Omental fat pad (tissue), 4 donors: ENCODE data around the gene RADIL. TPM values are rescaled to one million over a fixed set of nuclear protein-coding genes. Genes with fewer than 3 reads are reported as not detected.

ENCODE experiments used
- ATAC-seq: fragments of 150-250 bp; one replicate; pipeline ENCODE4 v1.9.1; 2016; ENCODE audit warnings: mild to moderate bottlenecking, moderate library complexity; ENCODE audit not compliant: low FRiP score
- DNase-seq: peaks from one replicate; pipeline ENCODE4 v3.0.0-alpha.2; 2019; ENCODE audit warnings: low spot score
- total RNA-seq, 4 donors: library from RNA; depleted of rRNA; stranded (reverse); fragments of >200 nt; gene quantifications; one replicate each; pipeline ENCODE4 v1.1.0, GENCODE V29; 2016
- TF ChIP-seq, protein P1 (sequence below), 3 donors: fragments of 450-650 bp; IDR thresholded peaks; one replicate each; pipeline ENCODE4 v1.5.1; 2016 to 2017; ENCODE audit warnings: antibody characterized with exemption in 3 of 3, mild to moderate bottlenecking in 3 of 3, moderate library complexity in 2 of 3

RADIL gene
- total RNA-seq, 4 donors from 2014 or later, result 1.1 to 12.3 (median 4.4) TPM

- TF ChIP-seq, protein P1, sequence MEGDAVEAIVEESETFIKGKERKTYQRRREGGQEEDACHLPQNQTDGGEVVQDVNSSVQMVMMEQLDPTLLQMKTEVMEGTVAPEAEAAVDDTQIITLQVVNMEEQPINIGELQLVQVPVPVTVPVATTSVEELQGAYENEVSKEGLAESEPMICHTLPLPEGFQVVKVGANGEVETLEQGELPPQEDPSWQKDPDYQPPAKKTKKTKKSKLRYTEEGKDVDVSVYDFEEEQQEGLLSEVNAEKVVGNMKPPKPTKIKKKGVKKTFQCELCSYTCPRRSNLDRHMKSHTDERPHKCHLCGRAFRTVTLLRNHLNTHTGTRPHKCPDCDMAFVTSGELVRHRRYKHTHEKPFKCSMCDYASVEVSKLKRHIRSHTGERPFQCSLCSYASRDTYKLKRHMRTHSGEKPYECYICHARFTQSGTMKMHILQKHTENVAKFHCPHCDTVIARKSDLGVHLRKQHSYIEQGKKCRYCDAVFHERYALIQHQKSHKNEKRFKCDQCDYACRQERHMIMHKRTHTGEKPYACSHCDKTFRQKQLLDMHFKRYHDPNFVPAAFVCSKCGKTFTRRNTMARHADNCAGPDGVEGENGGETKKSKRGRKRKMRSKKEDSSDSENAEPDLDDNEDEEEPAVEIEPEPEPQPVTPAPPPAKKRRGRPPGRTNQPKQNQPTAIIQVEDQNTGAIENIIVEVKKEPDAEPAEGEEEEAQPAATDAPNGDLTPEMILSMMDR (IDR thresholded peaks at IDR 0.05), result no peak
- DNase-seq, result no peak
- no peak for ATAC-seq
Observed at GRCh38 chr7:4772306-4772705, 111.2 kb downstream of the RADIL start.

DNA sequence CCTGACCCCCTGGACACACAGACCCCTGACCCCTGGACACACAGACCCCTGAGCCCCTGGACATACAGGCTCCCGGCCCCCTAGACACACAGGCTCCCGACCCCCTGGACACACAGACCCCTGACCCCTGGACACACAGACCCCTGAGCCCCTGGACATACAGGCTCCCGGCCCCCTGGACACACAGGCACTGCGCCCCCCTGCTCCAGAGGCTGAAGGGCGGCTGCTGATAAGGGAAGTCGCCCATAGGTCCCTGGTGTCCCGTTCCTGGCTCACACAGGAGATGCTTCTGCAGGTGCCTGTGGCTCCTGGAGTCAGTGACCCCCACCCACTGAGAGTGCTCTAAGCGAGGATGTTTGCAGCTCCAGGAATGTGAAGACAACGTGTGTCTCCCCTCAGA, 111.8 kb downstream of the RADIL start:
- DNase-seq (no peak), ATAC-seq (no peak)
- TF ChIP-seq, protein P1 (IDR thresholded peaks at IDR 0.05), result no peak

- TF ChIP-seq, protein P1 (IDR thresholded peaks at IDR 0.05), result no peak
- ATAC-seq, result no peak
- no peak for DNase-seq
Observed at GRCh38 chr7:4770886-4771285, 112.6 kb downstream of the RADIL start.

DNA sequence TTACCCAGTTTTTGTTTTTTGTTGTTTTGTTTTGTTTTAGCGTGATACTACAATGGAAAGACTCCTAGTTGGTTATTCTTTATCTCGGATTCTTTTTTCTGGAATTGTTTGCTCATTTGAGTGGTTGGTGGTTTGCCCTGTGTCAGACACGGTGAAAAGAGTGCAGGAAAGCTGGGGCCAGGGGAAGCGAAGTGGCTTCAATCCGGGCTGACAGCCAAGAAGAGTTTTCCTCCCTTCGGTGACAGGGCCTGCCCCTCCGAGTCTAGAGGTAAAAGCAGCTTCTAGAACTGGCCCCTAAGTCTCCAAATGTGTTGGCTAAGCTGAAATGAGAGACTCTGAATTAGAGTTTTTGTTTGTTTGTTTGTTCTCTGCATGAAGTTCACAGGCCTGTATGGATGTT, 113.8 kb downstream of the RADIL start:
- ATAC-seq (no peak), DNase-seq (no peak)
- TF ChIP-seq, protein P1 (IDR thresholded peaks at IDR 0.05), result no peak

DNA sequence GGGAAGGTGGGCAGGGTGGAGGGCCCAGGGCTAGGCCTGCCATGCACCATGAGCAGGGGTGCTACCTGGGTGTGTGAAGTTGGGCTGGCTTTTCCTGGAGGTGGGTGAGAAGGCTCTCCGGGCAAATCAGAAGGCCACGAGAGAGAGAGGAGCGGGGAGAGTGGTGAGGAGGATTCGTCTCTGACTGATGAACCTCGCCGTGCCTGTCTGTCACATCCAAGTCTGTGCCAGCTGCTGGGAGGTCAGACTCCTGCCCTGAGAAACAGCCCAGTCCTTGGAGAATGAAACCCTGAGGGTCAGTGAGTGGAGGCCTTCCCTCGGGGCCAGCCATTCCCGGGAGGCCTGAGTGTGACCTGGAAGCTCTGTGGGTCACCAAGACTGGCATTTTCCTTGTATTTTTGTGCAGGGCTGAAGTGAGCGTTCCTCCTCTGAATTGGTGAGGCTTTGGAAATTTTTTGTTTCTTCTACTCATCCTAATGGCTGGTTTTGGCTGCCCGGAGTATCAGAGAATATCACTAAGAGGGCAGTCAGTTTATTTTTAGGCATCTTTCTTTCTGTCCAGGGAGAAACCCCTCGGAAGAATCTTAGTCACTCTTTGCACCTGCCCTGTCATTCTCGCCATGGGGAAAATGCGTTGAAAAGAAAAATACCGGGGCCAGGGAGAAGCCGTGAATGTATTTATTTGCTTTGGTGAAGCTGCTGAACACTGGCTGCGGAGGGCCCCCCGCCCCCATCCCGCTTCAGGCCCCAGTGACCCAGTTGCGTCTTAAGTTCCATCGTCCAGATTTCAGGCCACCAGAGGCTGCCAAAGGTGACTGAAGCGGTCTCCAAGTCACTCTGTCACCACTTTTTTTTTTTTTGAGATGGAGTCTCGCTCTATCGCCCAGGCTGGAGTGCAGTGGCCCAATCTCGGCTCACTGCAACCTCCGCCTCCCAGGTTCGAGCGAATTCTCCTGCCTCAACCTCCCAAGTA, 114.6 kb downstream of the RADIL start:
- DNase-seq, result no peak
- no peak for ATAC-seq
- TF ChIP-seq, protein P1 (IDR thresholded peaks at IDR 0.05), result no peak

DNA sequence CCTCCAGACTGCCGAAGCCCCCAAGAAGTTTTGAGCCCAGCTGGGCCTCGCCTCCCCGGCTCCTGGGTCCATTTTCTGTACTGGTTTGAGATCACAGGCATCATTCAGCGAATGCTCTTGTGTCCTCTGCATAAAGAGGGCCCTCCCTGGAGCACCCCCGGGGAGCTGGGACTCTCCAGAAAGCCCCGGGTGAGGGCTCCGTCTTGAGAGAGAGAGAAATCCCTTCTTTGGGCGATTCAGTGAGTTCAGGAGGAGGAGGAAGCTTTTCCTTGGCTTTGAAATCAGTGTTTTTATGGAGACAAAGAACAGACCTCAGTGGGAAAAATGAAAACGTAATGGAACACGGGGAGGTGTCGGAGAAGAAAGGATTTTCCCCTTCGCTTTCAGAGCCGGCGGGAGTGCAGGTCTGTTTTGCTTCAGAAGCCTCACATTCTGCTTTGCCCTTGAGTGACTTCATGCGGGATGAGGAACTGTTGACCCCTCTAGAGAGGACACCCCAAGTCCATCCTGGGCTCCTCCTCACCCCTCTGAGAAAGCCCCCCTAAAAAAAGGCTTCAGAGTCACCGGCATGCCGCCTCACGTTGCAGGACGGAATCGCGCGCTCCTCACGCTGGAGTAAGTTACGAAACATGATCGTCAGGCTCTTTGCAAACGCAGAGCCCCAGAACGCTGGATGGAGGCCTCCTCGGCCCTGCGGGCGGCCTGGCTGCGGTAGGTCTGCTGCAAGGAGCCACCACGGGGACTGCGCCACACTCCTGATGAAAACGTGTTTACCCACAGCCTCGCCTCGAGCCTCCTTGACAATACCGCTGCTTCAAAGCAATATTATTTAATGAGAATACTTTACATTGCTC, 116.6 kb downstream of the RADIL start:
- no peak for DNase-seq
- no peak for ATAC-seq

More for the DNA sequence above, 116.6 kb downstream of the RADIL start:
- TF ChIP-seq, protein P1 (IDR thresholded peaks at IDR 0.05), result no peak
